ENCODE measurements around the gene BUD31.

BUD31 gene

DNA sequence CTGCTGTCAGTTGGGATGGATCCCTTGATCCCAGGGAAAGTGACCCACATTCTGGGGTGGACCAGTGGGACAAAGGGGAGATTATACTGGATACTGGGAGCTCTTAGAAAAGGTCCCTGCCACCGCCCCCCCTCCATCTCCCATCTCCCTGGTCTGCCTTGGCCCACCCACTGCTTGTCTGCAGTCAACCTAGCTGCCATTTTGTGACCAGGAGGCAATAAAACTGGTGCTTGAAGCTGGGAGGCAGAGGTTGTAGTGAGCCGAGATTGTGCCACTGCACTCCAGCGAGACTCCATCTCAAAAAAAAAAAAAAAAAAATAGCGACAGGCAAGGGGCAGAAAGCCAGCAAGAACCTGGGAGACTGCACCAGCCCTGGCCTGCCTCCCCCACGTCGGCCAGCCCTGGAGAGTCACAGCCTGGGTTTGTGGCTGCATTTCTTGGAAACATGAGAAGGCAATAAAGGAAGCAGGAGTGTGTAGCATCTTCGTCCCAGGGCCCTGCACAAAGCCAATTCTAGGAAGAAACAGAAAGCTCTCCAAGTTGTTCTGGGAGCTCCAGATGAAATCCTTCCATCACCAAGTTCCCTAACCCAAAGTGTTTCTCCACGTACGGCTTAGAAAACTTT, 38.9 kb upstream of the BUD31 start:
- TF ChIP-seq, protein P1, sequence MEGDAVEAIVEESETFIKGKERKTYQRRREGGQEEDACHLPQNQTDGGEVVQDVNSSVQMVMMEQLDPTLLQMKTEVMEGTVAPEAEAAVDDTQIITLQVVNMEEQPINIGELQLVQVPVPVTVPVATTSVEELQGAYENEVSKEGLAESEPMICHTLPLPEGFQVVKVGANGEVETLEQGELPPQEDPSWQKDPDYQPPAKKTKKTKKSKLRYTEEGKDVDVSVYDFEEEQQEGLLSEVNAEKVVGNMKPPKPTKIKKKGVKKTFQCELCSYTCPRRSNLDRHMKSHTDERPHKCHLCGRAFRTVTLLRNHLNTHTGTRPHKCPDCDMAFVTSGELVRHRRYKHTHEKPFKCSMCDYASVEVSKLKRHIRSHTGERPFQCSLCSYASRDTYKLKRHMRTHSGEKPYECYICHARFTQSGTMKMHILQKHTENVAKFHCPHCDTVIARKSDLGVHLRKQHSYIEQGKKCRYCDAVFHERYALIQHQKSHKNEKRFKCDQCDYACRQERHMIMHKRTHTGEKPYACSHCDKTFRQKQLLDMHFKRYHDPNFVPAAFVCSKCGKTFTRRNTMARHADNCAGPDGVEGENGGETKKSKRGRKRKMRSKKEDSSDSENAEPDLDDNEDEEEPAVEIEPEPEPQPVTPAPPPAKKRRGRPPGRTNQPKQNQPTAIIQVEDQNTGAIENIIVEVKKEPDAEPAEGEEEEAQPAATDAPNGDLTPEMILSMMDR (IDR thresholded peaks at IDR 0.05): no peak

DNA sequence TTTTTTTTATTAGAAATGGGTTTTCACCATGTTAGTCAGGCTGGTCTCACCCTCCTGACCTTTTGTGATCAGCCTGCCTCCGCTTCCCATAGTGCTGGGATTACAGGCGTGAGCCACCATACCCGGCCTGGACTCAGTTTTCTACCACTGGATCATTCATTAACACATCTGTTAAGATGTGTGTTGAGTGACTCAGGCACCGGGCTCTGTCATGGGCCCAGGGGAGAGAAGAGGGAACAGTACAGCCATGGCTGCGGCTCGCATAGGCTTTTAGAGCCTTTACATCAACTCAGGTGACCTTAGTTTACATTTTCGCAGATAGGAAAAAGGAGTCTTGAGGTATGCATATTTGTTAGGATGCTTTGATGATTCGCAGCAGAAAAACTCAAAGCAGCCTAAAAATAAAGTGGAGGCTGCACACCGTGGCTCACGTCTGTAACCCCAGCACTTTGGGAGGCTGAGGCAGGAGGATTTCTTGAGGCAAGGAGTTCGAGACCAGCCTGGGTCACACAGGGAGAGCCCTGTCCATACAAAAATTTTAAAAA, 37.3 kb upstream of the BUD31 start:
- TF ChIP-seq, protein P1 (IDR thresholded peaks at IDR 0.05): no peak

DNA sequence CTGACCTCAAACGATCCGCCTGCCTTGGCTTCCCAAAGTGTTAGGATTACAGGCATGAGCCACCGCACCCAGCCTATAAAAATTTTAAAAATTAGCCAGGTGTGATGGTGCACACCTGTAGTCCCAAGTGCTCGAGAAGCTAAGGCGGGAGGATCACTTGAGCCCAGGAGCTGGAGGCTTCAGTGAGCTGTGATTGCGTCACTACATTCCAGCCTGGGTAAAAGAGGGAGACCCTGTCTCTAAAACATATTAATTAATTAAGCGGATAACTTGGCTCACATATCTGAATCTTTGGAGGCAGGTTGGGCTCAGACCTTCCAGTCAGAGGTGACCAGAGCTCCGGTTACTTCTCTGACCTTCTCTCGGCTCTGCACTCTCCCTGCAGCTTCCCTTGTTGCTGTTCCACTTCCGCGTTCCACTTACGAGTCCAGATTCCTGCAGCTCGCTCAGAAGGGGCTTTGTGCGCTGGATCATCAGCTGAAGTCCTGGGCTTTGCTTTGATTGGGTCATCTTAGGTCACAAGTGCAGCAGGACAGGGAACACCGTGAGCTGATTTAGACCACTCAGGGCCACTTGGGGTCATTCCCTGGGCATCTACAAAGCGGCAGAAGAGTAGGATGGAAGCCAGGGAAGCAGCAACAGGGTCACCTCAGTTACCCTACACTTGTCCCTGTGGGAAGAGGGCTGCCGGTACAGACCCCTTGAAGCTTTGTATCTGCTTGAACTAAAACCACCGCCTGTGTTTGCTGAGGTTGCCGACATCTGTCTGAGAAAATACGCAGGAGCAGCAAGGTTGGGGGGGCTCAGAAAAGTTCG, 36.3 kb upstream of the BUD31 start:
- TF ChIP-seq, protein P1 (IDR thresholded peaks at IDR 0.05): no peak

DNA sequence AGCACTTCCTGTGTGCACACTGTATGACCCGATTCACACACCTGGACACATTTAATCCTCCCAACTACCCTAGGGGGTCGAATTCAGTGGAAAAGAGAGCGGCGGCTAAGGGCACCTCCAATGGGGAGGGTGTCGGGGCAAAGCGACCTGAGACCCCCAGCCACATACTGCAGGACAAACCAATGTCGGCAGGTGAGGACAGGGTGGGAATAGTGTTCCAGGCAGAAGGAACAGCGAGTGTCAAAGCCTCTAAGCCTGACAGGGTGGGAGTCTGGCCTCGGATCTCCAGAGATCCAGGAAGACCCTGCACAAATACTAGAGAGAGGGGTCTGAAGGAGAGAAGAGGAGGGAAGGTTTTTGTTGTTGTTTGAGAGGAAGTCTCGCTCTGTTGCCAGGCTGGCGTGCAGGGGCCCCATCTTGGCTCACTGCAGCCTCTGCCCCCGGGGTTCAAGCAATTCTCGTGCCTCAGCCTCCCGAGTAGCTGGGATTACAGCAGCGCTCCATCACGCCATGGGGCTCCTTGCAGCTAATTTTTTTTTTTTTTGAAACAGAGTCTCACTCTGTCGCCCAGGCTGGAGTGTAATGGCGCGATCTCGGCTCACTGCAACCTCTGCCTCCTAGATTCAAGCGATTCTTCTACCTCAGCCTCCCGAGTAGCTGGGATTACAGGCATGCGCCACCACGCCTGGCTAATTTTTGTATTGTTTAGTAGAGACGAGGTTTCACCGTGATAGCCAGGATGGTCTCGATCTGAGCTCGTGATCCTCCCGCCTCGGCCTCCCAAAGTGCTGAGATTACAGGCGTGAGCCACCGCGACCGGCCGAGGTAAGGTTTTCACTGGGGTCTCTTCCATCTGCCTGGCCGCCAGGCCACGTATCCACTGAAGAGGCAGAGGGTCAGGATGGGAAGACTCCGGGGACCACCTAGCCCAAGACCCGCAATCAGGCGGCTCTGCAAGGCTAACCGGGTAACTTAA, 35.4 kb upstream of the BUD31 start:
- TF ChIP-seq, protein P1 (IDR thresholded peaks at IDR 0.05): no peak

DNA sequence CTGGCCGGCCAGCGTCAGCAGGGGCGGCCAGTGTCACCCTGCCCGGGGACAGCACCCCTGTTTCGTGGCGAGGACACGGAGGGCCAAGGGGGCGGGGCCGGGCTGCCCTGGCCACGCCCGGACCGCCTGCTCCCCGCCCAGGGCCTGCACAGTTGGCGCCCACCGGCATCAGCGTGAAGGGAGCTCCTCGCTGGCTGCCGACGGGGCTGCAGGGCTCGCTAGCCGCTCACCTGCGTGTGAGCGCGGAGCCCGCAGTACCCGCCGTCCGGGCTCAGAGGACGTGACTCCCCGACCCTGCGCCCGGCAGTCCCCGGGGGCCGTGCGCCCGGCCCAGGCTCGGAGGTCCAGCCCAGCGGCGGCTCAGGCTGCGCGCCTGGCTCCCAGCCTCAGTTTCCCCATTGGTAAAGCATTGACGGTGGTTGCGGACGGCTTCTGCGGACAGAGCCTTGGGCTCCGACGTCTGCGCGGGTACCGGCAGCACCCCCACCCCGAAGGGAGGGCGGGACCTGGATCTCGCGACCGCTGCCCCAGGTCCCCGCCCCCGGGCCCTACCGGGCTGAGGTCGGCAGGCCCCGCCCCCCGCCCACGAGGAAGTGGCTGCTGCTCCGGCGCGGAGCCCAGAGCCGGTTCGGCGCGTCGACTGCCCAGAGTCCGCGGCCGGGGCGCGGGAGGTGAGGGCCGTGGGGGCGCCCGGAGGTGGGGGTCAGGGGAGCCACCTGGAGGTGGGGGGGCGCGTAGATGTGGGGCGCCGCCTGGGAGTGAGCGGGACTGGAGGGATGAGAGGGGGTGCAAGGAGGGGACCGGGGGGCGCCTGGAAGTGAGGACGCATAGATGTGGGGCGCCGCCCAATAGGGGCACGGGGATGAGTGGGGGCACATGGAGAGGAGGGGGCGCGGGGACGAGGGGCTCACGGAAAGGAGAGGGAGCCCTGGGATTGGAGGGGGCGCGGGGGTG, 34.4 kb upstream of the BUD31 start, which contains the start of gene ARPC1B:
TSS of gene ARPC1B (plus strand) at position 620 of the 954 bp plus-strand sequence. CDS start 10,985 bp downstream, outside the sequence.
- TF ChIP-seq, protein P1 (IDR thresholded peaks at IDR 0.05): no peak

DNA sequence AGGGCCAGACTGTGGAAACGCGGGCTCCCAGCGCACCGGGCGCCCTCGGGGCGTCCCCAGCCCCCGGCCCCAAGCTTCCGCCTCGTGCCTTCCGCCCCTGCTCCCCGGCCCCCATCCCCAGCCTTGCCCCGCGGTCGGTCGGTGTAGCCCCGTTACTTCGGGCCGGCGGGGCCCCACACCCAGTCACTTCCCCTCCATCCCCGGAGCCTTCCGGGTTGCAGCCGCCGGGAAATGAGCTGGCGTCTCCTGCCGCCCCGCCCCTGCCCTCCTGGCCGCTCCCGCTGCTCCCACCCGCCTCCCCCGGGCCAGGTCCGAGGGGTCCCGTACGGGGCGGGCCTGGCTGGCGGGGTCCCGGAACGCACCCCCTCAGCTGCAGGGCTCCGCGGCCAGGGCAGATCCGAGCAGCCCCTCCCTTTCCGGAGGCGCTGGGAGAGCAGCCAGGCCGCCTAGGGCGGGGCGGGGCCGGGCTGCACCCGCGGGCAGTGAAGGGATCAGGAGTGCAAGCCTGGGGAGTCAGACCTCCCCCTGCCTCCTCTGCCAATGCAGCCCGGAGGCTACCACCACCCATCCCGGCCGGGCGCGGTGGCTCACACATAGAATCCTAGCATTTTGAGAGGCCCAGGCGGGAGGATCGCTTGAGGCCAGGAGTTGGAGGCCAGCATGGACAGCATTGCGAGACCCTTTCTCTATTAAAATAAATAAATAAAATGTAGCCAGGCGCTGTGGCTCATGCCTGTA, 33.5 kb upstream of the BUD31 start:
- TF ChIP-seq, protein P1 (IDR thresholded peaks at IDR 0.05): no peak

All from LNCAP (cell line).